OCI-LY7 (cell line): ENCODE measurements around the gene SLC6A12. TPM values are rescaled to one million over a fixed set of nuclear protein-coding genes. Genes with fewer than 3 reads are reported as not detected.

Experiments used
- BruUV-seq: library from RNA; stranded (reverse); fragments of 400-500 nt; replicated peaks from 2 replicates; lab custom pipeline; 2021; lab: Mats Ljungman, UMichigan
- CTCF ChIA-PET: fragments of 300-600 bp; sonication (Branson Sonifier 250); formaldehyde crosslinking; loops from one replicate; lab custom pipeline; 2022; ENCODE audit warnings: antibody characterized with exemption; ENCODE audit not compliant: unreplicated experiment; lab: Charles Lee
- POLR2A ChIA-PET: fragments of 300-600 bp; sonication (Branson Sonifier 250); formaldehyde crosslinking; loops from one replicate; lab custom pipeline; 2022; ENCODE audit warnings: antibody characterized with exemption; lab: Charles Lee
- DNase-seq: peaks from one replicate; pipeline ENCODE4 v3.0.0-alpha.2; 2015; ENCODE audit warnings: low spot score
- H2AFZ ChIP-seq: fragments of 200-600 bp; sonication (generic), shearing (Covaris generic); 2 replicates; pipeline ENCODE4 v1.6.1; 2014; ENCODE audit warnings: mild to moderate bottlenecking, antibody characterized with exemption, low read length, moderate library complexity
- H3K27ac ChIP-seq: fragments of 200-600 bp; sonication (generic); 2 replicates; pipeline ENCODE4 v1.5.1; 2014; ENCODE audit warnings: mixed run types, low read depth, mild to moderate bottlenecking, moderate library complexity, low read length, inconsistent platforms; ENCODE audit not compliant: poor library complexity, severe bottlenecking
- H3K36me3 ChIP-seq: fragments of 200-600 bp; sonication (generic); 2 replicates; pipeline ENCODE4 v1.6.1; 2014; ENCODE audit warnings: mild to moderate bottlenecking, antibody characterized with exemption, low read length, moderate library complexity, mixed read lengths; ENCODE audit not compliant: insufficient read depth
- H3K4me1 ChIP-seq: fragments of 200-600 bp; sonication (generic); 2 replicates; pipeline ENCODE4 v1.5.1; 2014; ENCODE audit warnings: mild to moderate bottlenecking, low read length; ENCODE audit not compliant: insufficient read depth, poor library complexity, severe bottlenecking
- H3K4me2 ChIP-seq: fragments of 200-600 bp; sonication (generic); 2 replicates; pipeline ENCODE4 v1.6.1; 2014; ENCODE audit warnings: mild to moderate bottlenecking, low read length
- H3K4me3 ChIP-seq: fragments of 200-600 bp; sonication (generic); 2 replicates; pipeline ENCODE4 v1.5.1; 2014; ENCODE audit warnings: mild to moderate bottlenecking, low read depth, low read length; ENCODE audit not compliant: poor library complexity, severe bottlenecking
- H3K79me2 ChIP-seq: fragments of 200-600 bp; sonication (generic); 2 replicates; pipeline ENCODE4 v1.6.1; 2016; ENCODE audit warnings: low read depth, mild to moderate bottlenecking, low read length, moderate library complexity, mixed read lengths; ENCODE audit not compliant: insufficient read depth
- H3K9me2 ChIP-seq: fragments of 200-600 bp; sonication (generic); 2 replicates; pipeline ENCODE4 v1.6.1; 2016; ENCODE audit warnings: mild to moderate bottlenecking, low read length, mixed read lengths; ENCODE audit not compliant: insufficient read depth
- H3K9me3 ChIP-seq: fragments of 200-600 bp; sonication (generic); 2 replicates; pipeline ENCODE4 v1.6.1; 2014; ENCODE audit warnings: mild to moderate bottlenecking, mixed run types, low read length, mixed read lengths
- H4K20me1 ChIP-seq: fragments of 200-600 bp; sonication (generic); 2 replicates; pipeline ENCODE4 v1.6.1; 2014; ENCODE audit warnings: mild to moderate bottlenecking, antibody characterized with exemption, low read length, moderate library complexity, mixed read lengths; ENCODE audit not compliant: insufficient read depth
- CTCF ChIP-seq: fragments of 200-600 bp; sonication (generic); conservative IDR thresholded peaks from 2 replicates; pipeline ENCODE4 v1.5.1; 2014; ENCODE audit warnings: mild to moderate bottlenecking, antibody characterized with exemption, low read length, moderate library complexity, mixed read lengths
- EZH2phosphoT487 ChIP-seq: fragments of 200-600 bp; sonication (generic); IDR thresholded peaks from 2 replicates; pipeline ENCODE4 v1.6.1; 2018; ENCODE audit warnings: low read depth, borderline replicate concordance, mild to moderate bottlenecking, mixed run types, antibody characterized with exemption, low read length, moderate library complexity, mixed read lengths
- intact Hi-C: fragments of 100-400 bp; cut with micrococcal nuclease; formaldehyde crosslinking; loops from one replicate; pipeline ENCODE4 v1.10.0; 2022; ENCODE audit not compliant: unreplicated experiment
- total RNA-seq, 2 experiments: library from RNA; depleted of rRNA in 1 of 2; stranded (reverse); fragments of >200 nt in 1 of 2; shearing (Covaris generic) in 1 of 2; gene quantifications; 2 replicates each; pipeline ENCODE4 v1.2.3, GENCODE V29; 2014 to 2022

The SLC6A12 gene
- total RNA-seq, 2 experiments from 2014 or later = not detected

- intact Hi-C loops = no loop called here
- Histone ChIP-seq H3K79me2 (no peaks in the 10 kb centered on the region), H2AFZ (no peak overlapping the region), H3K4me1 (no peaks in the 10 kb centered on the region), H4K20me1 (no peaks in the 10 kb centered on the region), H3K27ac (no peak overlapping the region), H3K9me2 (no peaks in the 10 kb centered on the region), H3K36me3 (no peaks in the 10 kb centered on the region), H3K4me2 (no peak overlapping the region), H3K9me3 (no peaks in the 10 kb centered on the region), H3K4me3 (no peak overlapping the region)
- DNase-seq = no peak
- ChIA-PET CTCF (interaction anchor here (0.6 kb wide), 1 partner anchor 124 kb away, joined by 3 read pairs; no protein-coding TSS in a partner anchor), POLR2A (interaction anchor here (0.6 kb wide), 1 partner anchor 60 kb away, joined by 3 read pairs; no protein-coding TSS in a partner anchor)
- no TSS peak for BruUV-seq
- no peak for TF ChIP-seq CTCF
- no peak for TF ChIP-seq EZH2phosphoT487
Observed at GRCh38 chr12:215116-215515, 1.2 kb upstream of the SLC6A12 start.

GRCh38 chr12:213527-213932 lies 427 bp downstream of the SLC6A12 start:
- CTCF ChIA-PET = no interaction called here
- BruUV-seq = no TSS peak
- Histone ChIP-seq H3K27ac (no peak overlapping the region), H3K4me1 (no peaks in the 10 kb centered on the region), H3K79me2 (no peaks in the 10 kb centered on the region), H3K36me3 (no peaks in the 10 kb centered on the region), H3K4me3 (no peak overlapping the region), H3K4me2 (no peak overlapping the region), H2AFZ (no peak overlapping the region), H3K9me3 (no peaks in the 10 kb centered on the region), H4K20me1 (no peaks in the 10 kb centered on the region), H3K9me2 (no peaks in the 10 kb centered on the region)
- intact Hi-C loops = no loop called here
- POLR2A ChIA-PET = interaction anchor here (1.3 kb wide), 1 partner anchor 15 kb away, joined by 3 read pairs; no protein-coding TSS in a partner anchor
- no peak for DNase-seq
- no peak for TF ChIP-seq CTCF
- TF ChIP-seq EZH2phosphoT487 = no peak

GRCh38 chr12:212715-213526 lies 1.0 kb downstream of the SLC6A12 start:
- intact Hi-C loops = no loop called here
- Histone ChIP-seq H3K79me2 (no peaks in the 10 kb centered on the region), H4K20me1 (no peaks in the 10 kb centered on the region), H3K4me2 (no peak overlapping the region), H3K9me2 (no peaks in the 10 kb centered on the region), H3K36me3 (no peaks in the 10 kb centered on the region), H3K4me1 (no peaks in the 10 kb centered on the region), H3K27ac (no peak overlapping the region), H3K4me3 (no peak overlapping the region), H3K9me3 (no peaks in the 10 kb centered on the region), H2AFZ (no peak overlapping the region)
- ChIA-PET CTCF (no interaction called here), POLR2A (interaction anchor here (1.3 kb wide), 1 partner anchor 15 kb away, joined by 3 read pairs; no protein-coding TSS in a partner anchor)
- no peak for DNase-seq
- BruUV-seq = no TSS peak
- no peak for TF ChIP-seq CTCF
- TF ChIP-seq EZH2phosphoT487 = no peak
